GM12873 (cell line): ENCODE data around the gene PDE3A.

Source experiments
- TF ChIP-seq, protein P1 (sequence below): IDR thresholded peaks from 2 replicates; pipeline ENCODE4 v1.5.1; 2012; ENCODE audit warnings: low read depth, mild to moderate bottlenecking, moderate library complexity, low read length, control low read depth; ENCODE audit not compliant: insufficient read depth; ENCODE audit errors: missing control alignments

The PDE3A gene

DNA sequence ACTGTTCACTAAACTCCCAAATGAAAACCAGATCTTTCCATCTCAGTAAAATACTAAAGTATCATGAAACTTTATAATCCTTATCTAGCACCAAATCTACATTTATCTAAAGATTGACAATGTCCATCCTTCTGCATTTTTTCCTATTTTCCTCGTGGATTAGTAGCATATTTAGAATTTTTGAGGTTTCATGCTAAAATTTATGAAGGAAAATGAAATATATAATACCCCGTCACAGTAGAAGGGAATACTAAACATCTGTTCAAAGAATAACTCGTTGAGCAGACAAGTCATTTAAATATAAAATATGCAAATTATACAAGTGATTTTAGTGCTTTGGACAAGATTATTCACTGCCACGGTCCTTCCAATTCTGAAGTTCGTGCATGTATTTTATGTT lies 204.1 kb downstream of the PDE3A start:
- TF ChIP-seq, protein P1, sequence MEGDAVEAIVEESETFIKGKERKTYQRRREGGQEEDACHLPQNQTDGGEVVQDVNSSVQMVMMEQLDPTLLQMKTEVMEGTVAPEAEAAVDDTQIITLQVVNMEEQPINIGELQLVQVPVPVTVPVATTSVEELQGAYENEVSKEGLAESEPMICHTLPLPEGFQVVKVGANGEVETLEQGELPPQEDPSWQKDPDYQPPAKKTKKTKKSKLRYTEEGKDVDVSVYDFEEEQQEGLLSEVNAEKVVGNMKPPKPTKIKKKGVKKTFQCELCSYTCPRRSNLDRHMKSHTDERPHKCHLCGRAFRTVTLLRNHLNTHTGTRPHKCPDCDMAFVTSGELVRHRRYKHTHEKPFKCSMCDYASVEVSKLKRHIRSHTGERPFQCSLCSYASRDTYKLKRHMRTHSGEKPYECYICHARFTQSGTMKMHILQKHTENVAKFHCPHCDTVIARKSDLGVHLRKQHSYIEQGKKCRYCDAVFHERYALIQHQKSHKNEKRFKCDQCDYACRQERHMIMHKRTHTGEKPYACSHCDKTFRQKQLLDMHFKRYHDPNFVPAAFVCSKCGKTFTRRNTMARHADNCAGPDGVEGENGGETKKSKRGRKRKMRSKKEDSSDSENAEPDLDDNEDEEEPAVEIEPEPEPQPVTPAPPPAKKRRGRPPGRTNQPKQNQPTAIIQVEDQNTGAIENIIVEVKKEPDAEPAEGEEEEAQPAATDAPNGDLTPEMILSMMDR: no peak

DNA sequence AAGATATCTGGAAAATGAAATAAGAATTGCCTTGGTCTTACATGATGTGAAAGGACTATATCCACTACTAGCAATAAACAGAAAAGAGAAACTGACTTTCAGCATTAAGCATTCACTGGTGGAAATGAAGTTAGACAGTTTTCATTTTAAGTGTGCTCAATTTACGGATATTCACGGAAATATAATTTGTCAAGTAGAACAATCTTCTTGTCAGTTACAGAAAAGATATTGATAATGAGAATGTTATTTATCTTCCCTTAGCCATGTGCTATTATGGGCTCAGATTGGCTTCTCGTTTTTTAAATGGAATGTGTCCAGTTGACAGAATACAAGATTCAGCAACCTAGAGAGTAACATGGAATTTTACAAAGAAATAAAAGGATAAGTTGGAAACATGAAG lies 208.2 kb downstream of the PDE3A start:
- TF ChIP-seq, protein P1: no peak

DNA sequence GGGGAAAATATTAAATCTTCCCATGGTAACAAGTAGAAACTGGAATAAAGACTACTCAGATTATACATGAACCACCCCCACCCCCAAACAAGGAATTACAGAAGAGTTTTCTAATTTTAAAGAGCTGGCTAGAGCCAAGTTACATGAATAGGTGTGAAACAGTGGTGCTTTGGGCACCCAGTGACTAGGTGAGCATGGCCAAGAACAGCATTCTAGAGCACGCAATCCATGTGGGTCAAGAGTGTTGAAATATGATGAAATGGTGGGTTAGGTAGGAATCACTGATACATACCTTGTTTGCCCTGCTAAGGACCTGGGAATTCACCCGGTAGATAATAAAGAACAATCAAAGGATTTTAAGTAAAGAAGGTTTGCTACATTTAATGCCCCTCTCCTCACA lies 208.7 kb downstream of the PDE3A start:
- TF ChIP-seq, protein P1: no peak

DNA sequence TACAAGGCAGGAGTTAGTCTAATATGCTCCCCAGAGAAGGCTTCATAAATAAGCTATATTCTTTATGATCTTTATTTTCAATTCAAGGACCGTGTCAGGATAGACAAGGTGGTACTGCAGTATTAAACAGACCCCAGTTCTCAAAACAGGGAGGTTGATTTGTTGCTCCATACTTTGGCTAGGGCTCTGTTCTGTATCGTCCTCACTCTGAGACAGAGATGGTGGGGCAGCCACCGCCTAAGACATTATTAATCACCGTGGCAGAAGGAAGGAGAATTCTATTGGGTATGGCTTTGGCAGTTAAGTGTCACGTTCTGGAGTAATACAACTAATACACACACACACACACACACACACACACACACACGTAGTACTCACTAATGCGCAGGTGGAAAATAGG lies 209.8 kb downstream of the PDE3A start:
- TF ChIP-seq, protein P1: no peak

DNA sequence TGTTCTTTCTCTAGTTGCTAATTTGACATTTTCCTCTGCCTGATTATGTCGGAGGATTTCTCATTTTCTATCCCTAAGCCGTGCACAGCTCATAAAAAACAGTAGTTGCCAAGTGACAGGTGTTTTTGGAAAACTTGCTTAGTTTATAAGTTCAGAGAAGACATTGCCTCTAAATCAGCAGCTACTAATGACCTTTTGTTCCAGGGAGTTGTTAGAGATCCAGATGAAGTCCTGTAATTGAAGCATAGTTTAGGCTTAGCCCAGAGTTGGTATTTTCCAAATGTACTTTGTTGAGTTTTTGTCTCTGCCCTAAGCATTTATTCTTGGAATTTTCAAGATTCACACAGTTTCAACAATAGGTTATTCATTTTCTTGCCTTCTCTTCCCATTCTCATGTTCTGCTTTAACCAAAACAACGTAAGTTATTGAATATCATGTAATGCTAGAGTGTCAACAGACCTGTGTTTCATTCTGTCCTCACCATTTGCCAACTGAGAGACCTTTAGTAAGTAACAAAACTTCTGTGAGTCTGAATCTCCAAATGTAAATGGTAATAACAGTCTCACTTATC lies 216.8 kb downstream of the PDE3A start:
- TF ChIP-seq, protein P1: no peak

DNA sequence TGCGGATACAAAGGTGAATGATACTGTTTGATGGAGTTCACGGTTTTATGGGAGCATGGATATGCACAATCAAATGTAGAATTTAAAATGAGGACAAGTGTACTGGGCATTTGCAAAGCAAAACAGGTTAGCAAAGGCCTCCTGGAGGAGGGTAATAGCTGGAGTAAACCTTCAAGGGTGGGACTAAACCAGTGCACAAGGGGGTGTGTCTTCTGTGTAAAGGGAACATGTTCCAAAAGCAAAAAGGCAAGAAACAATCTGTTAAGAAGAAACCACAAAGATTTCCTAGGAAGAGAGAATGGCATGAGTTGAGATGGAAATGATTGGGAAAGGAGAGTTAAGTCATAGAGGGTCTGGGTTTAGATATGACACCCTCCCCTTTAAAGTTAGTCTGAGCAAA lies 217.6 kb downstream of the PDE3A start:
- TF ChIP-seq, protein P1: no peak

DNA sequence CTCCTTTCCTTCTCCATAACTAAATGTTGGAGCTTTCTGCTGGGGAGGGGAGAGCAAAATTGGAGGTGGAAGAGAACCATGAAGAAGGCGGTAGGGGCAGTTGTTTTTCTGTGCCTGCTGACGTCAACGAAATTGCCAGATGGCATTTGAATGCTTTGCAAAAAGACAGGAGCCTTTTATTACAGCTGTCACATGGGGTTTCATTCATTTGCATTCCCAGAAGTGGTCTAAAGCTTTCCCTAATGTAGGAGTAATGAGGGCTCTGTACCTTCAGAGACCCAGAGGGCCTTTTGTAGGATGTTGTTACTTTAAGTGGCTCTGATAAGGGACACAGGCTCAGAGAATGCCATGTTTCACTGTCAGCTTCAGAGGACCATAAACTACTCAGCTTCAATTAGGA lies 219.7 kb downstream of the PDE3A start:
- TF ChIP-seq, protein P1: no peak
